Stimulated activated memory B cell treated with anti-CD40 and anti-IgM and Interleukin-4, amounts not matched to agents 10 μg/mL and 1 μg/mL and 100 μg/mL, for 72 hours (primary cell): Measurements from ENCODE around the gene ANKDD1A.

Experiments used
- ATAC-seq: fragments of 150-1000 bp; cut with Tn5 transposase; 2 replicates; pipeline ENCODE4 v1.10.0; 2021
- H3K27ac Mint-ChIP-seq: one replicate; pipeline ENCODE4 v1.8.0; 2022; ENCODE audit warnings: mild to moderate bottlenecking, mixed read lengths
- H3K27me3 Mint-ChIP-seq: one replicate; pipeline ENCODE4 v1.8.0; 2022; ENCODE audit warnings: mixed read lengths
- H3K36me3 Mint-ChIP-seq: one replicate; pipeline ENCODE4 v1.8.0; 2022; ENCODE audit warnings: mixed read lengths
- H3K4me1 Mint-ChIP-seq: one replicate; pipeline ENCODE4 v1.8.0; 2022; ENCODE audit warnings: mixed read lengths
- H3K4me3 Mint-ChIP-seq: one replicate; pipeline ENCODE4 v1.8.0; 2022; ENCODE audit warnings: mild to moderate bottlenecking, moderate library complexity, mixed read lengths
- H3K9me3 Mint-ChIP-seq: one replicate; pipeline ENCODE4 v1.8.0; 2022; ENCODE audit warnings: mixed read lengths

ANKDD1A gene

DNA sequence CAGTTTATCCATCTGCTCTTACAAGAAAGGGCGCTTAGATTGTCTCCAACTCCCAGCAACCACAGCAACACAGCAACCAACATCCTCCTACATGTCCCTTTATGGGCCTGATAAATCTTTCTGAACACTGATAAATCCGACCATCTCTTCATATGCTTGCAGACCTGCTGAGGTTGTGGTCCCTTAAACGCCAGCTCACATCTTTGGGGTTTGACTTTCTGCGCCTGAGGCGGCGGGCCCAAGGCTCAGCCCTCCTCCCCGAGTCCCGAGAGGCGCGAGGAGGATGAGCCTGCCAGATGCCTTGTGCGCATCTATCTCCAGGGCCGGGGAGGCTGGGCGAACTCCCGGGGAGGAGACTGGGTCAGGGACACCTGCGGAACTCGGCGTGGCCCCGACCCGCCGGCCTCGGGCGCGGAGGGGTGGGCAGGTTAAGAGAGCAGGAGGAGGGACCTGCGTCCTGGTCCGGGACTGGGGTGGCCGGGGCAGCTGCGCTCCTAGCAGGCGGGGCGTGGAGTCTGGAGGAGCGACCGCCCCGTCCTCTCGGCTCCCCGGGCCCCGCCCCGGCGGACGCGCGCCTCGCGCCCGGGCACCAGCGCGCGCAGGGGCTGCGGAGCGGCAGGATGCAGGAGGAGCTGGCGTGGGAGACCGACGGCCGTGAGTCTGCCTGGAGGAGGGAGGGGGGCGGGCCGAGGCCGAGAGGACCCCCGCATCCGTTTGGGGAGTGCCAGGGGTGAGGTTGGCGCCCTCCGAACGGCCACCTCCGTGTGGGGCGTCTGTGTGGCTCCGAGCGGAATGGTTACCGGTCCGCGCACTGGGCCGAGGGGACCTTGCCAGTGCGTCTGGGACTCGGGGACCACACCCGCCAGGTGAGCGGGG lies at the start of gene ANKDD1A:
TSS of gene ANKDD1A (plus strand) at position 592 of the 876 bp plus-strand sequence. CDS start at position 621, 29 bp downstream.
- H3K4me1 Mint-ChIP-seq, result peaks cover 9% of the 10 kb centered on the region
- H3K27ac Mint-ChIP-seq, result no peak within 1 kb of the TSS
- peak within 1 kb of the TSS; percentile 72 for H3K4me3 Mint-ChIP-seq
- no peaks in the 10 kb centered on the region for H3K9me3 Mint-ChIP-seq
- H3K27me3 Mint-ChIP-seq, result peaks cover 11% of the 10 kb centered on the region
- peak; percentile 86 for ATAC-seq
- no peaks in the 10 kb centered on the region for H3K36me3 Mint-ChIP-seq

DNA sequence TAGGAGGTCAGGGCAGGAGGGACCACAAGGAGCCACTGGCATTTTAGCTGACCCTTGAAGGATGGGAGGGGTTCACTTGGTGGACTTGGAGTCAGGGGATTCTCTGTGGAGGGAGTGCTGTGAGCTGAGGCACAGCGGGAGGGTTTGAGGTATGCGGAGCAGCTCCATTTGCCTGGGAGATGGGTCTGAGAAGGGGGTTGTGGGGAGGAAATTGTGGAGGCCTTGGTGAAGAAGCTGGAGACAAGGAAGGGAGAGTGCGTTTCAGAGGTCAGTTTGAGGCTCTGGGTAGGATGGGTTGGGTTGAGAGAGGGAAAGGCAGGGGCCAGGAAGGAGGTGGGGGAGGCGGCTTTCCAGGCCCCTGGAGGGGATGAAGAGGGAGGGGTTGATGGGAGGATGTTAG lies 49.7 kb upstream of the ANKDD1A start:
- ATAC-seq, result no peak
- Mint-ChIP-seq H3K27me3 (no peaks in the 10 kb centered on the region), H3K27ac (peak overlapping the region; percentile 17), H3K4me3 (no peak overlapping the region), H3K4me1 (peaks cover 62% of the 10 kb centered on the region), H3K9me3 (no peaks in the 10 kb centered on the region), H3K36me3 (peaks cover 70% of the 10 kb centered on the region)

DNA sequence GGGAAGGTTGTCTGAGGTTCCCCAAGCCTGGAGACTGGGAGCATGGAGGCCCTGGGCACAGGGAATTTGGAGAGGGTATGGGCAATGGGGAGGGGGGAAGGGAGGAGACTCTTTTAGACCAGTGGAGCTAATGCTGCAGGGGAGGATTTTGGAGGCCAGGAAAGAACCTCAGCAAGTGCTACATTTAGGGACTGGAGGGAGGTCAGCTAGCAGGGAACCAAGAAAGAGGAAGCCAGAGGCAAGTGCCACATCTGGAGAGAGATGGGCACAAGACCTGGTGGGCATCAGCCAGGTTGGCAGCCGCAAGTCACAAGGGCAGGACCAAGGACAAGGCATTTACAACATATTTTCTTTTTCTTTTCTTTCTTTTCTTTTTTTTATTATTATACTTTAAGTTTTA lies 49.3 kb upstream of the ANKDD1A start:
- Mint-ChIP-seq H3K27ac (peak overlapping the region; percentile 17), H3K9me3 (no peaks in the 10 kb centered on the region), H3K4me1 (peaks cover 62% of the 10 kb centered on the region), H3K4me3 (no peak overlapping the region), H3K27me3 (no peaks in the 10 kb centered on the region), H3K36me3 (peaks cover 70% of the 10 kb centered on the region)
- no peak for ATAC-seq

DNA sequence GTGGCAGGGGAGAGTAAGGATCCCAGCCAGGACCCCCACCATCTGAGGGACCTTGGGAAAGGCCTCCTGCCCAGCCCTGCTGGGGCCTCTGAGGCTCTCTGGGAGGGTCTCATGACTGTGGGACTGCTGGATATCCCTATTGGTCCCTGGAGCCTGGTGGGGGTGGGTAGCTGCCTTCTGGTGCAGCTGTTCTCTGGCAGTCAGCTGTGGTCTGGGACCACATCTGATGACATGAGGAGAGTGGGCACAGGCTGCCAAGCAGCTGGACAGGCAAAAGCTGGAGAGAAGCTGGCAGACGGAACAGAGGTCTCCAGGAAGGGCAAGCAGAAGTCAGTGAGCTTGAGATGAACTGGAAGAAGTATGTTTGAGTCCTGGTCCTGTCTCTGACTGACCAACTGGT lies 47.6 kb upstream of the ANKDD1A start:
- Mint-ChIP-seq H3K9me3 (no peaks in the 10 kb centered on the region), H3K4me3 (no peak overlapping the region), H3K27ac (peak overlapping the region; percentile 58), H3K4me1 (peaks cover 48% of the 10 kb centered on the region), H3K27me3 (no peaks in the 10 kb centered on the region), H3K36me3 (peaks cover 58% of the 10 kb centered on the region)
- ATAC-seq, result no peak

DNA sequence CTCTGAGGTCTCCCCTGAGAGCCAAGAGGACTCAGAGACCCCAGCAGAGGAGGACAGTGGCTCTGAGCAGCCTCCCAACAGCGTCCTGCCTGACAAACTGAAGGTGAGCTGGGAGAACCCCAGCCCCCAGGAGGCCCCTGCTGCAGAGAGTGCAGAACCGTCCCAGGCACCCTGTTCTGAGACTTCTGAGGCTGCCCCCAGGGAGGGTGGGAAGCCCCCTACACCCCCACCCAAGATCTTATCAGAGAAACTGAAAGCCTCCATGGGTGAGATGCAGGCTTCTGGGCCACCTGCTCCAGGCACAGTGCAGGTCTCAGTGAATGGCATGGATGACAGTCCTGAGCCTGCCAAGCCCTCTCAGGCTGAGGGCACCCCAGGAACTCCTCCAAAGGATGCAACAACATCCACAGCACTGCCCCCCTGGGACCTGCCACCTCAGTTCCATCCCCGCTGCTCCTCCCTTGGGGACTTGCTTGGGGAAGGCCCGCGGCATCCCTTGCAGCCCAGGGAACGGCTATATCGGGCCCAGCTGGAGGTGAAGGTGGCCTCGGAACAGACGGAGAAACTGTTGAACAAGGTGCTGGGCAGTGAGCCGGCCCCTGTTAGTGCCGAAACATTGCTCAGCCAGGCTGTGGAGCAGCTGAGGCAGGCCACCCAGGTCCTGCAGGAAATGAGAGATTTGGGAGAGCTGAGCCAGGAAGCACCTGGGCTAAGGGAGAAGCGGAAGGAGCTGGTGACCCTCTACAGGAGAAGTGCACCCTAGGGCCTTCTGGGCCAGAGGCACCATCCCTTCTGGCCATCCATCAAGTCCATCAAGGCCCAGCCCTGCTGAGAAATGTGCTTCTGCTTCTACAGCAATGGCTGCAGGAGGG lies 46.3 kb upstream of the ANKDD1A start:
- H3K4me1 Mint-ChIP-seq, result peaks cover 55% of the 10 kb centered on the region
- H3K27me3 Mint-ChIP-seq, result no peaks in the 10 kb centered on the region
- peak overlapping the region; percentile 58 for H3K27ac Mint-ChIP-seq
- peaks cover 58% of the 10 kb centered on the region for H3K36me3 Mint-ChIP-seq
- no peaks in the 10 kb centered on the region for H3K9me3 Mint-ChIP-seq
- ATAC-seq, result peak; percentile 82
- H3K4me3 Mint-ChIP-seq, result peak overlapping the region; percentile 18

DNA sequence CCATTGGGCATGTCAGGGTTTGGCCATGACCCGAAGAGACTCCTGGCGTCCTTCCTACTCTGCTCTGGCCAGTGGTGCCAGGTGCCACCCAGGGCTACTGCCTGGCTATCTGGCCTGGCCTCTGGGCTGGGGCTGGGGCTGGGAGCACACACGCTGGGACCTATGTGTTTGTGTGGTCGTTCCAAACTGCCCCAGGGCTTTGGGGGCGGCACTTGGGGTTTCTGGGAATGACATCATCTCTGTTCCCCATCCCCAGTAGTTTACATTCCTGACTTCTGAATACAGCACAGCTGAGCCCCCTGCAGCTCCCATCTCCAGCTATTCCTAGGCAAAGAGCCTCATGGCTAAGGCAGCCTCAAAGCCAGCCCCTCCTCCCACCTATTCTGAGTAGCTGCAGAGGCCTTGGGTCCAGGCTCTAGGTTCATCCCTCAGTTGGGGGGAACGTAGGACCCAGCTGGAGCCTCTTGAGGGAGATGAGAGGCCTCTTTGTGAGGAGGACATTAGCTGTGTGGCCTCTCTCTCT lies 45.6 kb upstream of the ANKDD1A start:
- no peaks in the 10 kb centered on the region for H3K27me3 Mint-ChIP-seq
- H3K9me3 Mint-ChIP-seq, result no peaks in the 10 kb centered on the region
- H3K4me3 Mint-ChIP-seq, result no peak overlapping the region
- H3K27ac Mint-ChIP-seq, result no peak overlapping the region
- H3K36me3 Mint-ChIP-seq, result peaks cover 55% of the 10 kb centered on the region
- no peak for ATAC-seq
- peaks cover 55% of the 10 kb centered on the region for H3K4me1 Mint-ChIP-seq

DNA sequence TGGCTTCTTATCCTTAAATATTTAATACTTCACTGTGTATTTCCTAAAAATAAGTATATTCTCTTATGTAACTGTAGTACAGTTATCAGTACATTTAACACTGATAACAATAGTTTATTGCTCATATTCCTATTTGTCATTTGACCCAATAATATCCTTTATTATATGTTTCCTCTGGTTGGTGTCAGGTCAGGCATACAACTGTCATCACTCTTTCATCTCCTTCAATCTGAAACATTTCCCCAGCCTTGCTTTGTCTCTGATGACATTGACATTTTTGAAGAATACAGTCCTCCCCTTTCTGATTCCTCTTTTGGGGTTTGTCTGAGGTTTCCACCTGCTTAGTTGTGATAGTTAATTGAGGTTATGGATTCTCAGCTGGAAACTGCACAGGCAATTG lies 42.2 kb upstream of the ANKDD1A start:
- Mint-ChIP-seq H3K4me3 (no peak overlapping the region), H3K9me3 (no peaks in the 10 kb centered on the region), H3K27ac (peak overlapping the region; percentile 20), H3K27me3 (no peaks in the 10 kb centered on the region), H3K36me3 (peaks cover 26% of the 10 kb centered on the region), H3K4me1 (peaks cover 44% of the 10 kb centered on the region)
- no peak for ATAC-seq

DNA sequence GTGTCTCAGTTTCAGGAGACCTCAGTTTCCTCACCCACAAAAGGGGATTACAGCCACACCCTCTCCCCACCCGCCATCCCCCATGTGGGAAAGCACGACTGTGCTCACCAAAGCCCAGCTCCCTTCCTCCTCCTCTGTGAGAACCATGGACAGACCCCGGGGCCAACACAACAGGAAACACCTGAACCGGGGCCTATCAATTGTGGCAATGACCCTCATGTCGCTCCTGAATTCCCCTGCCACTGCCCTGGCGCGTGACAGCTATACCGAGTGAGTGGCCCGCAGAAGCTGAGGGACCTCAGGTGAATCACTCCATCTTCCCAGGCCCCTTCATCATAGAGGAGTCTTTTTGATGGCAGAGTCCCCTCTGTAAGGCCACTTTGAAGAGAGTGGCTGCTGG lies 41.3 kb upstream of the ANKDD1A start:
- no peak overlapping the region for H3K4me3 Mint-ChIP-seq
- no peak for ATAC-seq

DNA sequence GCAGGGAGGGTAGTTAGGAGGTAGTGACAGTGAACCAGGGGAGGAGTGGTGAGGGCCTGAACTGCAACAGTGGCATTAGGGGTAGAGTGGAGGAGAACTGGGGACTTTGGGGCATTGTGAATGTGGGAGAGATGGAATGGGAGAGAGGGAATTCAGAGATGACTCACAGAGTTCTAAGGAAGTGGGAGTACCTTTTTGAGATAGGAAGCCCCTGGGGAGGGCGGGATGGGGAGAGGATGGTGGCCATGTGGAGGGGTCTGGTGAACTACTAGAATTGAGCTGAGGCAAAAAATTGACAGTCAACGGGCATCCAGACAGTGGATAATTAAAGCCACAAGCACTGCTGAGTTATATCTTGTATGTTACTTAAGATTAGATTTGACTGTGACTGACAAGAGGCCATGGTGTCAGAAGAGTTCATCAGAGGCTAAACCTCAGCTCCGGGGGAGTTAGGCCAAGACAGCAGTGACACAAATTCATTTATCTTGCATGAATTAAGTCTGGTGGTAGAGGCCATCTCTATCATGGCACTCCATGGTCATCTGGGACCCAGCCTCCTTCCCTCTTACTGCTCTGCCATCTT lies 36.0 kb upstream of the ANKDD1A start:
- H3K9me3 Mint-ChIP-seq, result no peaks in the 10 kb centered on the region
- peak overlapping the region; percentile 26 for H3K27ac Mint-ChIP-seq
- H3K4me3 Mint-ChIP-seq, result no peak overlapping the region
- H3K27me3 Mint-ChIP-seq, result no peaks in the 10 kb centered on the region
- no peaks in the 10 kb centered on the region for H3K36me3 Mint-ChIP-seq
- peaks cover 38% of the 10 kb centered on the region for H3K4me1 Mint-ChIP-seq
- no peak for ATAC-seq

More for the DNA sequence above, 41.3 kb upstream of the ANKDD1A start:
- Mint-ChIP-seq H3K27me3 (no peaks in the 10 kb centered on the region), H3K36me3 (peaks cover 26% of the 10 kb centered on the region), H3K9me3 (no peaks in the 10 kb centered on the region), H3K4me1 (peaks cover 43% of the 10 kb centered on the region), H3K27ac (no peak overlapping the region)

DNA sequence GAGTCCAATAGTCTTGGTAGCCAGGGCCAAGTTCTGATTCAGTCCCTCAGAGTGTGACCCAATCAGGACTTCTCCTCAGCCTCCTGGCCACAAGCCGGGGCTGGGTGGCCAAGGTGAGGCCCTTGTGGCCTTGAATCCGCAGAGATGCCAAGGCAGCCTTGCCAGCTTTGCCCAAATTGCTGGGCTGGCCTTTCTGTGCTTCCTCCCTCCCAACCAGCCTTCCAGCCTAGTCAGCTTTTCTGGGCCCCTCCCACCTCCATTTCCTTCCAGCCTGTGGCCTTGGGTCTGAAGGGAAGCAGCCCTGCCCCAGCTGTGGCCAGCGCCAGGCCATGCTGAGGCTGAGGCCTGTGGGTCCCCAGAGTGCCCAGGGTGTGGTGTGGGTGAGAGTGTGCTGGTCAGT lies 34.3 kb upstream of the ANKDD1A start:
- ATAC-seq, result no peak
- Mint-ChIP-seq H3K4me3 (no peak overlapping the region), H3K27ac (peak overlapping the region; percentile 11), H3K4me1 (peaks cover 48% of the 10 kb centered on the region), H3K9me3 (no peaks in the 10 kb centered on the region), H3K27me3 (no peaks in the 10 kb centered on the region), H3K36me3 (no peaks in the 10 kb centered on the region)

DNA sequence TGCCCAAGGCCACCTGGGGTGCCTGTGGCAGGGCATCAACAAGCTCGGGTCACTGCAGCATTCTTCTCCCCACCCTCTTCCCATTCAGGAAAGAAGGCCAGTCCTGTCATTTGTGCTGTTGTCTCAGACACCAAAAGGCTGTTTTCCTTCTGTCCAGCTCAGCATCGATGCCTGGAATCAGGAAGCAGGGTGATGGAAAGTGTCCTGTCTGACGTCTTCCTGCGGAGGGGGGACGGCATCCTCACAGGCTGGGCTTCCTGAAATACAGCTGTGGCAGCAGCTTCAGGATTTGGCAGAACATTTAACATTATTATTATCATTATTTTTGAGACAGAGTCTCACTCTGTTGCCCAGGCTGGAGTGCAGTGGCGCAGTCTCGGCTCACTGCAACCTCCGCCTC lies 33.0 kb upstream of the ANKDD1A start:
- no peaks in the 10 kb centered on the region for H3K36me3 Mint-ChIP-seq
- no peak for ATAC-seq
- H3K27me3 Mint-ChIP-seq, result no peaks in the 10 kb centered on the region
- H3K4me1 Mint-ChIP-seq, result peaks cover 54% of the 10 kb centered on the region
- peak overlapping the region; percentile 11 for H3K27ac Mint-ChIP-seq
- H3K4me3 Mint-ChIP-seq, result no peak overlapping the region
- H3K9me3 Mint-ChIP-seq, result no peaks in the 10 kb centered on the region

DNA sequence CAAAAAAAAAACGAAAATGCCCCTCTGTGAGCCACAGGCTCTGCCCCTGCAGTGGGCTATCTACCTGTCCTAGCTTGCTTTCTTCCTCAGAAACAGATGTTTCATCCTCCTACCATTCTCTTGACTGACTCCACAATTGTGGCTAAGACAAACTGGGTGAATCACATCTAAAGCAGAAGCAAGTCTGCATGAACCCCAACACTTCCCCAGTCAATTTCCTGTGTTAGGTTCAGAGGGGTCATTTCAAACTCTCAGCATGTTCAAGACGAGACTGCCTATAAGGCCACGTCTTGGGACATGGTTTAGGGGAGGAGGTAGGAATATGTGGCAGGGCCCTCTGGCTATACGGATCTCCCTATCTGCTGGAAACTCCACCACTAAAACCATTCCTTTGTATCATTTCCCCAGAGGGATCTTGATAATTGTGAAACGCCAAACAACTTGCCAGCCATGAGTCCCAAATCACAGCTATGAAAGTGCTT lies 28.6 kb upstream of the ANKDD1A start:
- H3K36me3 Mint-ChIP-seq, result no peaks in the 10 kb centered on the region
- peak; percentile 80 for ATAC-seq
- peaks cover 33% of the 10 kb centered on the region for H3K4me1 Mint-ChIP-seq
- H3K9me3 Mint-ChIP-seq, result no peaks in the 10 kb centered on the region
- no peaks in the 10 kb centered on the region for H3K27me3 Mint-ChIP-seq
- H3K4me3 Mint-ChIP-seq, result peak overlapping the region; percentile 11
- H3K27ac Mint-ChIP-seq, result peak overlapping the region; percentile 88

DNA sequence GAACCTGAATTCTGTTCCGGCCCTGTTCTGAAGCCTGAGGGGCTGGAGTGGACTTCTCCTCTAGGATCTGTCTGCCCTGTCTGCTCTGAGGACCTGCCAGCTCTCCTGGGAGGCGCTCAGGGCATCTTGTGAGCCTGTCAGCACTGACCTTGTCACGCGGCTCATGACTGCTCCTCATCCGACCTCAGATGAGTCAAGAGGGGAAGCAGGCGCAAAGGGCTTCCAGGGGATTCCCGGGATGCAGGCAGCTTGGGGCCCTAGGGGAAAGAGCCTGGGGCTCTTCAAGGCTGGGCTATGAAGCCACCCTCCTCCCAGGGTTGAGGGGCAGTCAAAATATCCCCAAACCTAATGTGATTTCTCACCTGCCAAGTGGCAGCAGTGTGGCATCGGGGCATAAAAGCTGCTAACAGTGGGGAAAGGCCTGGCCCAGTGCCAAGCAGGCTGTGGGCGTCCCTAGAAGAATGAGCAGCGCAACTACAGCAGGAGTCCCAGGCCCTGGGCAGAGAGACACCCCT lies 27.6 kb upstream of the ANKDD1A start:
- ATAC-seq, result peak; percentile 88
- H3K27ac Mint-ChIP-seq, result peak overlapping the region; percentile 88

DNA sequence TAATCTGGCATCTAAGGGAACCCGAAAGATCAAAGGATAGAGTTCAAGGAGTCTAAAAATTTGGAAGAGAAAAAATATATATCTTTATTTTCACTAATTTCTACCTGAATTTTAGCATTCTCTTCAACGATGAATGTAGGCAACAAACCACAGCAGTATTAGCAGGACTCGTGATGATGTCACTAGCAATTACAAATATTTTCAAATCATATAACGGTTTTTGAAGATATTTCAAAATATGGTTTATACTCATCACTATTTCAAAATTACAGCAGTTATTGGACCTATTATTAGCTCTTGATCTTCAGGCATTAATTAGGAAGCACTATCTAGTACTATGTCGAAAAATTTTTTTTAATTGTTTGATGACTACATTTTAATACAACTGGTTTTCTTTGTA lies 27.0 kb upstream of the ANKDD1A start:
- Mint-ChIP-seq H3K4me3 (no peak overlapping the region), H3K36me3 (no peaks in the 10 kb centered on the region), H3K9me3 (no peaks in the 10 kb centered on the region), H3K27ac (peak overlapping the region; percentile 88), H3K4me1 (peaks cover 31% of the 10 kb centered on the region), H3K27me3 (no peaks in the 10 kb centered on the region)
- ATAC-seq, result no peak

More for the DNA sequence above, 27.6 kb upstream of the ANKDD1A start:
- Mint-ChIP-seq H3K4me3 (peak overlapping the region; percentile 5), H3K9me3 (no peaks in the 10 kb centered on the region), H3K36me3 (no peaks in the 10 kb centered on the region), H3K4me1 (peaks cover 31% of the 10 kb centered on the region), H3K27me3 (no peaks in the 10 kb centered on the region)

DNA sequence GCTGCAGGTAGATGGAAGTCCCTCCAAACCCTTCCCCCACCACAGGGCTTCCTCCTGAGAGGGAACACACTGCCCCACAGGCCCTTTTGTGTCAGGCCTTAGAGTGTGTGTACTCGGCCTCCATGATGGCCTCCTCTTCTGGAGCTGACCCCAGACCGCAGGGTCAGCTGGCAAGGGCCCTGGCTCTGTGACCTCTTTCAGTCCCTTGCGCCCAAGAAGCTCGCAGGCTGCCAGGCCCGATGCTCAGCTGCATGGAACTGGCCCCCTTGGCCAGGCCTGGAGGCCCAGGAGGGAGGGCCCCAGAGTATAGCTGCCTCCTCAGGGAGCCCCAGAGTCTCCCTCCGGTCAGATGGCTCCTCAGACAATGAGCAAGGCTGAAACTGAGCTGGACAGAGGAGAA lies 23.4 kb upstream of the ANKDD1A start:
- Mint-ChIP-seq H3K27ac (no peak overlapping the region), H3K27me3 (no peaks in the 10 kb centered on the region), H3K36me3 (no peaks in the 10 kb centered on the region), H3K4me1 (peaks cover 38% of the 10 kb centered on the region), H3K4me3 (no peak overlapping the region), H3K9me3 (no peaks in the 10 kb centered on the region)
- no peak for ATAC-seq
